ES-I3 (cell line): ENCODE data around the gene ZBTB5.

Source experiments
- H3K36me3 ChIP-seq: 2 replicates; pipeline ENCODE4 v1.6.1; 2013; ENCODE audit warnings: mild to moderate bottlenecking, low read length, control low read depth, moderate library complexity; ENCODE audit not compliant: insufficient read depth
- H3K4me1 ChIP-seq: 2 replicates; pipeline ENCODE4 v1.6.1; 2013; ENCODE audit warnings: mild to moderate bottlenecking, control low read depth, low read length; ENCODE audit not compliant: insufficient read depth
- H3K9ac ChIP-seq: 2 replicates; pipeline ENCODE4 v1.6.1; 2013; ENCODE audit warnings: low read depth, mild to moderate bottlenecking, low read length, moderate library complexity
- H3K9me3 ChIP-seq: 2 replicates; pipeline ENCODE4 v1.6.1; 2013; ENCODE audit warnings: mild to moderate bottlenecking, low read length, moderate library complexity; ENCODE audit not compliant: control insufficient read depth, insufficient read depth

The ZBTB5 gene

DNA sequence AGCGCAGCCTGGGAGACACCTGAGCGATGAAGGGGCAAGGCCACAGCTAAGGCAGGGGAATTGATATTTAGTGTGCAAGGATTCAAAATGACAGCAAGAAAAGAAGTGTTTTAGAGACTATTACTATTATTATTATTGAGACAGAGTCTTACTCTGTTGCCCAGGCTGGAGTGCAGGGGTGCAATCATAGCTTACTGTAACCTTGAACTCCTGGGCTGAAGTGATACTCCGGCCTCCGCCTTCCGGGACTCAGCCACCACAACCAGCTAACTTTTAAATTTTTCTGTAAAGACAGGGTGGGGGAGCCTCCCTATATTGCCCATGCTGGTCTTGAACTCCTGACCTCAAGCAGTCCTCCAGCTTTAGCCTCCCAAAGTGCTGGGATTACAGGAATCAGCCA, 46.0 kb downstream of the ZBTB5 start:
- Histone ChIP-seq H3K36me3 (no peaks in the 10 kb centered on the region), H3K4me1 (peaks cover 10% of the 10 kb centered on the region; the same call in 1 of the 2 replicates), H3K9me3 (no peaks in the 10 kb centered on the region), H3K9ac (no peak overlapping the region)

DNA sequence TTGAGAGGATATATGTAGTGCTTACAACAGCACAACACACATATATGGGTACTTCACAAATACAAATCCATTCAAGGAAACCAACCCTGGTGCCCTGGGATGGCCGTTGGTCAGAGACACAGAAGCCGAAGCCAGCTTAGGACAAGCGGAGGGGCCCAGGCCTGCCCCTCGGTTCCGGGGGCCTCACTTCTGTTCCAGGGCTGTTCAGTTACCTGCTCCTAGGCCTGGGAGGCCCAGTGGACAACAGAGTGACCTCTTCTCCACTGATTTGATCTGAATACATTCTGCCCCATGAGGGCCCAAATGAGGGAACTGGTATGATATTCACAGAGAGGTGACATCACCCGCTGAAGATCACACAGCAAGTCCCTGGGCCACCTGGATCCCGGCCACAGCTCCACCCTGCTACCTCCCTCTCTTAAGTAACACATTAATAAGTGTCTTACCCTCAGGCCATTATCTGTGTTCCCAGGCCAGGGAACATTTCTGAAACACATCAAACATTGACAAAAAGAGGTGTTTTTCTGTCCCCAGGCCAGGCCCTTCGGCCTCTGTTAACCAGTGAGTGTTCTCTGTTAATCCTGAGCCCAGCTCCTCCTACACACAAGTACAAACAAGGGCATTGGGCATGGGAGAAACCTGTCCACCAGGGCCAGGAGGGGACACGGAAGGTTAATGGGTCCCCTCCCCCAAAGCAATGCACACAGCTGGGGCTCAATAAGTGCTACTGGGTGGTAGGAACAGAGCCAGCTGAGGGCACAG, 47.2 kb downstream of the ZBTB5 start:
- H3K9ac ChIP-seq = no peak overlapping the region
- H3K9me3 ChIP-seq = no peaks in the 10 kb centered on the region
- peaks cover 10% of the 10 kb centered on the region; the same call in 1 of the 2 replicates for H3K4me1 ChIP-seq
- H3K36me3 ChIP-seq = no peaks in the 10 kb centered on the region

DNA sequence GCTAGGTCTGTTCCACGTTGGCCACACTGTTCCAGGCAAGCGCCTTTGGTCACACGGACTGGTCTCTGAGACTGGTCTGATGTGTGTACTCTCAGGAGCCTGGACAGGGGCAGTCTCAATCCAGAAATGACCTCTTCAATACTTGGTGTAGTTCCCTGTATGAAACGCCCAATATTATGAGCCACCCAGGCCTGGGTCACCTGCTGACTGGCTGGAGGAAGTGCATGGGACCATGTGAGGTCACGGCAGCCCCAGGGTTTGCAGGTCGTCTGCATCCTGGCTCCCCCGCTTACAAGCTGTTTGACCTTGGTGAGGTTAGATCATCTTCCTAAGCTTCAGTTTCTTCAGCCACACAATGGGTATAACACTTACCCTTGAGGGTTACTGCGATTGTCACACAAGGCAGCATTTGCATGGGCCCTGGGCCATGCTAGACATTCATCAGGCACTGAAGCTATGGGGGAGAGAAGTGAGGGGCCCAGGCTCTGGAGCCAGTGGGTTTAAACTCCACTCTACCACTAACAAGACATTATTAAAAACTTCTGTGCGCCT, 47.9 kb downstream of the ZBTB5 start:
- Histone ChIP-seq H3K4me1 (peaks cover 14% of the 10 kb centered on the region; the same call in 1 of the 2 replicates), H3K36me3 (no peaks in the 10 kb centered on the region), H3K9me3 (no peaks in the 10 kb centered on the region), H3K9ac (no peak overlapping the region)

GRCh38 chr9:37415011-37415719, 50.1 kb downstream of the ZBTB5 start:
- peak overlapping the region; percentile 5; the same call in 1 of the 2 replicates for H3K9ac ChIP-seq
- H3K9me3 ChIP-seq = no peaks in the 10 kb centered on the region
- peaks cover 34% of the 10 kb centered on the region; the same call in 1 of the 2 replicates for H3K4me1 ChIP-seq
- H3K36me3 ChIP-seq = no peaks in the 10 kb centered on the region

- Histone ChIP-seq H3K9ac (no peak overlapping the region), H3K4me1 (peaks cover 34% of the 10 kb centered on the region; the same call in 1 of the 2 replicates), H3K36me3 (no peaks in the 10 kb centered on the region), H3K9me3 (no peaks in the 10 kb centered on the region)
These were observed 50.7 kb downstream of the ZBTB5 start for GRCh38 chr9:37414503-37414943.

- Histone ChIP-seq H3K9ac (no peak overlapping the region), H3K36me3 (no peaks in the 10 kb centered on the region), H3K4me1 (peaks cover 34% of the 10 kb centered on the region; the same call in 1 of the 2 replicates), H3K9me3 (no peaks in the 10 kb centered on the region)
These were observed 51.9 kb downstream of the ZBTB5 start for GRCh38 chr9:37413311-37413710.

- Histone ChIP-seq H3K9ac (no peak overlapping the region), H3K9me3 (no peaks in the 10 kb centered on the region), H3K4me1 (peaks cover 34% of the 10 kb centered on the region; the same call in 1 of the 2 replicates), H3K36me3 (no peaks in the 10 kb centered on the region)
These were observed 52.7 kb downstream of the ZBTB5 start for GRCh38 chr9:37412431-37413151.

DNA sequence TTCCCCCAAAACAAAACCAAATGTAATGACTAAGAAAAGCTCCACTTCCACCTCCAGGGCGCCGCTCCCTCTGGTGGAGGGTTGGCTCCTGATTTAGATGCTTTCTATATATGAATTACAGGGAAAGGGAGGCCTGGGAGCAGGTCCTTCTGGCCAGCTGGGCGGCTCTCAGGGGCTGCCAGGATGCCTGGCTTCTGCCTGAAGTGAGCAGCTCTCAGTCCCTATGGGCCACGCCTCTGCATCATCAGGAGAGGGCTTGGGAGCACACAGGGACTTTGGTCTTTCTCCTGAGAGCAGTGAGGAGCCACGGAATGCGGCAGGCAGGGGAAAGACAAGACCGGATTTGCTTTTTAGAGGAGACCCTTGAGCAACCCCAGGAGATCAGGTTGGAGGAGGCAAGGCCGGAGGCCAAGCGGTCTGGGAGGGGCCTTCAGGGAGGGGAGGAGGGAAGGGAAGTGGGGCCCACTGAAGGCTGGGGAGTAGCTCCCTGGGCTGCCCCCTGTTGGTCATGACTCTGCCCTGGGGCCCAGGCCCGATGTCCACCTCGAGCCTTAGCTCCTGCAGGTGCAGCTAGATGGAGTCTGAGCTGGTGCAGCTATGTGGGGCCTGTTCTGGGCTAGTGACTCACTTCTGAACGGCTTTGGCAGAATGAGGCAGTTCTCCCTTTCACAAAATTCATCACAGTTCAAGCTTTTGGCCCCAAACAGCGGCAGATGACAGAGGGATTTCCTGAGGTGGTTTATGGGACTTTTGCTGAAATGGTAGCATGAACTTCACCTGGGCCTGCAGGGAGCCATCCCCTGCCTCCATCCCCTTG, 54.1 kb downstream of the ZBTB5 start:
- Histone ChIP-seq H3K9me3 (no peaks in the 10 kb centered on the region), H3K36me3 (no peaks in the 10 kb centered on the region), H3K4me1 (peaks cover 28% of the 10 kb centered on the region; the same call in 1 of the 2 replicates), H3K9ac (no peak overlapping the region)

DNA sequence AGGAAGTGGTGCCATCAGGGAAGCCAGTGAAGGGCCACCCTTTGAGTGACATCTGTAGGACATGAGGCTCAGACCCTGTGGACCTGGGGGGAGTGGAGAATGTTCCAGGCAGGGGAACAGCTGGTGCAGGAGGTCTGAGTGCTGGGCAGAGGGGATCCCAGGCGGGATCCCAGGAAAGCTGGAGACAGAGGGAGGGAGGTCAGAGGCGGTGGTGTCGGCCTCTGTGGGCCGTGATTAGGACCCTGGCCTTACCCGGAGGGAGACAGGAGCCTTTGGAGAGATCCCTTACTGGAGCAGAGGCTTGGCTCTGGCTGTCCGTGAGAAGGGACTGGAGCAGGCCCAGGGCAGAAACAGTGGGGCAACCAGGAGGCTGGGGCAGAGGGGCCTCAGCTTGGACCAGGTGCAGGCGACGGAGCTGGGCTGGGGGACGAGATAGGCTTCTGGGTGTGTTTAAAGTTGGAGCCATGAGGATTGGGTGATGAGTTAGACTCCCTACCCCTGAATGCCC, 54.8 kb downstream of the ZBTB5 start:
- H3K36me3 ChIP-seq = no peaks in the 10 kb centered on the region
- H3K9ac ChIP-seq = no peak overlapping the region
- peaks cover 24% of the 10 kb centered on the region; the same call in 1 of the 2 replicates for H3K4me1 ChIP-seq
- H3K9me3 ChIP-seq = no peaks in the 10 kb centered on the region

DNA sequence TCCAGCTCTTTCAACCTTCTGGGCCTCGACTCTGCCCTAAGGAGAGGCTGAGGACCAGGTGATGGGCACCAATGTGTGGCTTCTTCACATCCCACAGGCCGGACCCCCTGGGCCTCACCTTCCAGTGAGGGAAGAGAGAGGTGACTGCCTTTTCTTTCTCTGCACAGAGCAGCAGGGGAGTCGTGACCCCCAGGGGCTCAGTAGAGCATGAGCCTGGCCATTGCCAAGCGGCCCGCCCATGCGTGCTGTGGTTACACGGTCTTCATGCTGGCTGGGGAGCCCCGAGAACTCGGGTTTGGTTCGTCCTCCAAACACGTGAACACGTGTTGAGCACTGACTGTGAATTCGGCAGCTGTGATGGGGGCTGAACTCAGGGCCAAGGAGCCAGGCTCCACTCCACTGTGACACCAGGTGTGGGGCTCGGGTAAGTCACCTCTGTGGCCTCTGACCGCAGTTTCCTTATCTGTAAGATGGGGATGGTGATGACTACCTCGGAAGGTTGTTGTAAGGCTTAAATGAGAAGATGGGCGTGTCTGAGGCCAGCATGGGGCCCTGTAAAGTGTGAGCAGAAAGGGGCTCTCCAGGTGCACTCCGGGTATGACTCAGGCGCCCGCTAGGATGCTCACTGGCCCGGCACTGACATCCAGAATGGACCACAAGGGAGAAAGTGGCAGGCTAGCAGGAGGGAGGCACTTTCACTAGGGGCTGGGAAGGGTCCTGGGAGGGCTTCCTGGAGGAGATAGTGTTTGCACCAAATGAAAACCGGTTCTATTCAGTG, 56.1 kb downstream of the ZBTB5 start:
- Histone ChIP-seq H3K36me3 (no peaks in the 10 kb centered on the region), H3K4me1 (peaks cover 24% of the 10 kb centered on the region; the same call in 1 of the 2 replicates), H3K9ac (no peak overlapping the region), H3K9me3 (no peaks in the 10 kb centered on the region)

- no peaks in the 10 kb centered on the region for H3K36me3 ChIP-seq
- peaks cover 21% of the 10 kb centered on the region; the same call in 1 of the 2 replicates for H3K4me1 ChIP-seq
- no peak overlapping the region for H3K9ac ChIP-seq
- no peaks in the 10 kb centered on the region for H3K9me3 ChIP-seq
These were observed 57.8 kb downstream of the ZBTB5 start for GRCh38 chr9:37407468-37407867.

- Histone ChIP-seq H3K9me3 (no peaks in the 10 kb centered on the region), H3K9ac (no peak overlapping the region), H3K36me3 (no peaks in the 10 kb centered on the region), H3K4me1 (peaks cover 14% of the 10 kb centered on the region; the same call in 1 of the 2 replicates)
These were observed 58.4 kb downstream of the ZBTB5 start for GRCh38 chr9:37406603-37407401.
